Activated T-cell treated with anti-CD3 and anti-CD28 coated beads, Interleukin-2, amount 50 U/mL, for 48 hours (primary cell): ENCODE data around the gene CCDC85B.

Experiments used
- DNase-seq, 2 experiments: peaks; one replicate each; pipeline ENCODE4 v3.0.0-alpha.2; 2020

The CCDC85B gene

DNA sequence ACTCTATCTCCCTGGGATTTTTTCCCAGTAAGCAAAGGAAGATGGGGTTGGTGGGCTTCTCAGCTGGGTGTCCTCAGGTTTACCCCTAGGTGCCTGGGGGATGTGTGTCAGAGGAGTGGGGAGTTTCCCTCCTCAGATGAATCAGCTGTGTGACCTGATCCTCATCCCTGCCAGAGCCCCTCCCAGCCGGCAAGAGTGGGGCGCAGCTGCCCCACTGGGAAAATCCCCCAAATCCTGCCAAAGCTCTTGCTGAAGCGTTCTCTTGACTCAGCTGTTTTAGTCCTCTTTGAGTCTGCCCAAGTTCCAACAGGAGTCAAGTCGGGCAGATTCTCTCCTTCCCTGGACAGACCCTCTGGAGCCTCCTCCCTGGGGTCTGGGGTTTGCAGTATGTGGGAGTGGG, 22.4 kb downstream of the CCDC85B start:
- no peak for DNase-seq

DNA sequence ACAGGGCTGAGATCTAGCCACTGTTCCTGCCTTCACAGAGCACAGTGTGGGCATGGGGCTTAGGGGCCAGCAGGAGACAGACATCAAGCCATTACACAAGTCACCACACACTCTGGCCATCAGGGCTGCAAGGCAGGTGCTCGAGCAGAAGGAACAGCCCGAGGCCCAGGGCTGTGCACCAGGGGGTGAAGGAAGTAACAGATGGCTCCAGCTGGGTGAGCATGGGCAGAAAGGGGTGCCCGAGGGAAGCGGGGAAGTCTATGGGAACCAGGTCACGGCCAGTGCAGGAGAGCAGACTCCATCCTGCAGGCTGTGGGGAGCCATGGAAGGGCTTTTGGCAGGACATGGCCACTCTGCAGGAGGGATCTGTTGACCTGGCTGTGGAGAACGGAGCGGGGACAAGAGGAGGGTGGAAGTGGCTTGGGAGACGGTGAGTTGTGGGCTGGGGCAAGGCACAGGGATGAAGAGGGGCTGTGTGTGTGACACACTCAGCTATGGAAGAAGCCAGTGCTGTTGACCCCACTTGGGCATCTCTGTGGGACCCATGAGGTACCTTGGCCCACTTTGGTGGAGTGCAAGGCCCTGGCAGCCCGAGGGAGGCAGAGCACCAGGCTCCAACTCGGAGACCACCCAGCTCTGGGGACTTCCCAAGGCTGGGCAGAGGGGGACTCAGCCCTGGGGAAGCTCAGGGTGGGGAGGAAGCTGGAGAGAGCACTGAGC, 24.8 kb downstream of the CCDC85B start:
- DNase-seq = no peak

DNA sequence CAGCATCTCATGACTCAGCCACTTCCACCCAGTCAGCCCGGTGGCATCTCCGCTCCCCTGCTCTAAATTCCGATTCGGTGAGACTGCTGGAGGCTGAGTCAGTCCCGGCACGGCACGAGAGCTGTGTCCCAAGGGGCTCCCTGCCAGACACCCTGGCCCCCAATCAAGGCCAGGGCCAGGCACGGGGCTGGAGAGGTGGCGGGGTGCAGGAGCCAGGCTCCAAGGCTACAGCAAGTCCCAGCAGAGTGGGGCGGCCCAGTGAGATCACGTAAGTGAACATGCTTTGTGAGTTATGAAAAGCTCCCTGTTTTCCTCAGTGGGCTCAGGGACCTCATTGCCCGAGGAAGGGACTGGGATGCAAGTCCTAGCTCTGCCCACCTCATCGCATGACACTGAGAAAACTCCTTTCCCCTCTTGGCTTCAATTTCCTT, 25.4 kb downstream of the CCDC85B start:
- no peak for DNase-seq

DNA sequence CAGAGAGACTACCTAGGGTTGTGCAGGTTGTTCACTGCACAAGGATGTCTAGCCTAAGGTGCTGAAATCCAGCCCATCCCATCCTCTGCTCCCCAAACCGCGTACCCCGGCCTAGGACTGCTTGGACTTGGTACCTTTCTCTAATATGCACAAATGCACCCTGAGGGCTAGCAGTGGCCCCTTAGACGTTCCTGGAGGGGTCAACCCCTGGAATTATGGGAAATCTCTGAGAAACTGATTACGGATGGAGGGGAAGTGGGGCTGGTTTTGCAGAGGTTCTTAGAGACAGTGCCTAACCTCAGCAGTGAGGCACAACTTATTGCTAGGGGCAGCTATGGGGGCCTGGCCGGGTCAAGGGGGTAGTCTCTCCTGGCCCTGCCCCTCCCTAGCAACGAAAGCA, 25.9 kb downstream of the CCDC85B start:
- no peak for DNase-seq

DNA sequence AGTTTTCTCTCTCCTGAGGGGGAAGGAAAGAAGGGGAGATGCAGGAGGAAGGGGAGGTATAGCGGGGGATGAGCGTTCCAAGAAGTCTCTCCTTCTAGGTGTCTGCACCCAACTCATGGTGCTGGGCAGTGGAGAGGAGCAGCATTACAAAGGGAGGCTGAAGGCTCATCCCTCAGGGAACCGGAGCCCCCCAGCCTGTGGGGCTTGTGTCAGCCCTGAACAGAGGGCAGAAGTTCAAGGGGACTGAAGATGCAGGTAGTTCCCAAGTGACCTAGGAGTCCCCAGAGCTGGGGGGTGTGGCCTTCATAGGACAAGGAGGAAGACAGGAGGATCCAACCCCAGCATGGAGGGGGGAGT, 26.6 kb downstream of the CCDC85B start:
- DNase-seq = no peak

DNA sequence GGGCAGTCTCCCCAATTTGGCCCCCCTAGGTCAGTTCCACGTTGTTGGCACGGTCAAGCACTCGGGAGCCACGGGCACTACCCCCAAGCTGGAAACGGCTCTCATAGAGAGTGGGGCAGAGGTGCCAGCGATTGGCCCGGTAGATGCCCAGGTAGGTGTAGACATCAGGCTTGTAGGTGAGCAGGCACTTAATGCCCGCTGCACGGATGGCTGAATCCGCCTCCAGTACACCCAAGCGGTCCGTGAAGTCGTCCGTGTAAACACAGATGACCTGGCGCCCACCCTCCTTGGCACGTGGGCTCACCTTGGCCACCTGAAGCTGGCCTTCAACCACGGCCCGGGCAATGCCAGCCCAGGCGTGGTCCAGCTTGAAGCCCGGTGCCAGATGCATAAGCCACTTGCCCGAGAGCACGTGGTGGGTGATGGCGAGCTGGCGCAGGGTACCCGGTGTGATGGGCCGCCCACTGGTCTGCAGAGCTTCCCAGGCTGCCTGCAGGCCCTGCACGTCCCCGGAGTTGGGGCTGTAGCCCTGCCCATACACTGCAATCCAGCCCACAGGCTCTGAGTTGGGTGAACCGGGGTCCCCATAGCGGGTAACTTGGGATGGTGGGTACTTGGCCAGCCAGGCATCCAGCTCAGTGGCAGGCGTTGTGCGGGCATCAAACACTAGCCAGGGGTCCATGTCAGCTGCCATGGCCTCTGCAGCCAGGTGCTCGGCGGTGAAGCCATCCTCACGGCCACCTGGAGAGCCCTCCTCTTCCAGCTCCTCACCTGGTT, 27.1 kb downstream of the CCDC85B start:
- no peak for DNase-seq

DNA sequence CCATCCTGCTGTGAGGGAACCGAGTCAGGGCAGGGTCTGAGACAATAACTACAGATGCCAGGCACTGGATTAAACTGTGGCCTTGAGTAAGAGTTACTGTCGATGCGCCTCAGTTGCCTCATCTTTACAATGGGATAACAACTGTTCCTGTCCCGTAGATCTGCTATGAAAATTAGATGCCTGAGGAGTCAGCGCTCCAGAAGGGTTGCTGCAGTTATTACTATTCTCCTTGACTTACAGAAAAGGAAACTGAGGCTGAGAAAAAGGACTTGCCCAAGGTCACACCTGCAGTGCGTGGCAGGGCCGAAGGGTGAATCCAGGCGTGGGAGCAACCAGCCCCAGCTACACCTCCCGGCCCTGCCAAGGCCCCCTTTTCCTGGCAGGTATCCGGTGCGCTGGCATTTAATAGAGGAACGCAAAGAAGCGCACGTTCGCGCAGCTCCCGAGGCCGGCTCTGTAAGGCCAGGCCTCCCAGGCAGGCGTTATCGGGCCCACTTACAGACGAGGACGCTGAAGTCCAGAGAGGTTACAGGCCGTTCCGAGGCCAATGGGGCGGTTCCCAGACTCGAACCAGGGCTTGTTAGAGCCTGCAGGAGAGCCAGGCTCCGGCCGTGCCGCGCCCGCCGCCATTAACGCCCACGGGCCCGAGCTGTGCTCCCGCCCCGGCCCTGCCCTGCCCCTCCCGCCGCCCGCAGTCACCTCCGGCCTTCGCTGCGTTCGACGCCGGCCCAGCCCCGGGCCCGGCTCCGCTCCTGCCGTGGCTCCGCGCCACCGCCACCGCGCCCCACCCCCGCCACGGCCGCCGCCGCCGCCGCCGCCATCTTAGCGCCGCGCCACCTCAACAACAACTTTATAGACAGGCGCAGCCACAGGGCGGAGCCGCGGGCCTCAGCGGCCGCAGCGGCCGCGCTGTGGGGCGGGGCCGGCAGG, 28.0 kb downstream of the CCDC85B start, which contains the start of gene C11orf68:
Gene C11orf68 (minus strand): TSS at position 852 of the 930 bp plus-strand sequence. CDS start 31 bp downstream, at position 821.
- no peak for DNase-seq

DNA sequence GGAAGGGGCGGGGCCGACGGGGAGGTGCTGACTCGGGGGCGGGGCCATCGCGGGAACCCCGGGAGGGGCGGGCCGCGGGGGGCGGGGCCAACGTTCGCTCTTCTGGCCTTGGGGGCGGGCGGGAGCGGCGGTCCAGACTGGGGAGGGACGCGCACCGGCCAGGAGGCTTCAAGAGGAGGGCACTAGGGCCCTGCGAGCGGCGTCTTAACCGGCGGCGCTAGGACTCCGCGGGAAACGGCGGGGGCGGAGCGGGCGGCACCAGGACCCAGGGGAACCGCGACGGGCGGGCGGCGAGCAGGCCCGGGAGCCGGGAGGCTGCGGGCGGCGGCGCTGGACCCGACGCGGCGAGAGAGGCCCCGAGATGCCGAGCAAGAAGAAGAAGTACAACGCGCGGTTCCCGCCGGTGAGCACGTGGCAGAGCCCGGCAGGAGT, 28.7 kb downstream of the CCDC85B start, which contains the start of gene DRAP1:
Gene DRAP1 (plus strand): TSS at position 286 of the 432 bp plus-strand sequence. CDS start 76 bp downstream, at position 362.
- DNase-seq = peak; percentile 98 to 99

DNA sequence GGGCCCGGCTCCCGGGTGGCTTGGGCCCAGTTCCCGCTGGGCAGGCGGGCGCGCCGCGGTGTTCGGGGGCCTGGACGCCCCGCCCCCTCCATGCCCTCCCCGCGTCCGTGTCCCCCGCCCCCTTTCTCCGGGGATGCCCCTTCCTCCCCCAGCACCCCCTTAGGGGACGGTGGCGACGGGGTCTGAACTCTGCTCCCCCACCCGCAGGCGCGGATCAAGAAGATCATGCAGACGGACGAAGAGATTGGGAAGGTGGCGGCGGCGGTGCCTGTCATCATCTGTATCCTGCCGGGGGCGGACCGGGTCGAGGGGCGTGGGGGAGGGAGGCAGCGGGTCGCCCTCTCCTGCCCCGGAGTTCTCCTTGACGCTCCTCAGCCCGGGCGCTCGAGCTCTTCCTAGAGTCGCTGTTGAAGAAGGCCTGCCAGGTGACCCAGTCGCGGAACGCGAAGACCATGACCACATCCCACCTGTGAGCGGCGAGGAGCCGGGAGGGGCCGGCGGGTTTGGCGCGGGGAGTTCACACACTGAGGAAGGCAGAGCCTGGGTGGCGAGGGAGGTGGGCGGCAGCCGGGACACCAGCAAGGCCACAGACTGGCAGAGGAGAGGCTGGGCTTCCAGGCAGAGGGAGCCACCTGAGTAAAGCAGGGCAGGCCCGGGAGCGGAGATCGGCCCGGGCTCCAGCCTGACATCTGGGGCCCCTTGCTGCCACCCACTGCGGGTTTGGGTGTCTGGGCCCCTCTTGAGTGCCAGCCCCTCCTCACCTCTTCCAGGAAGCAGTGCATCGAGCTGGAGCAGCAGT, 29.3 kb downstream of the CCDC85B start:
- peak in 1 of 2 experiments; percentile 77 for DNase-seq

DNA sequence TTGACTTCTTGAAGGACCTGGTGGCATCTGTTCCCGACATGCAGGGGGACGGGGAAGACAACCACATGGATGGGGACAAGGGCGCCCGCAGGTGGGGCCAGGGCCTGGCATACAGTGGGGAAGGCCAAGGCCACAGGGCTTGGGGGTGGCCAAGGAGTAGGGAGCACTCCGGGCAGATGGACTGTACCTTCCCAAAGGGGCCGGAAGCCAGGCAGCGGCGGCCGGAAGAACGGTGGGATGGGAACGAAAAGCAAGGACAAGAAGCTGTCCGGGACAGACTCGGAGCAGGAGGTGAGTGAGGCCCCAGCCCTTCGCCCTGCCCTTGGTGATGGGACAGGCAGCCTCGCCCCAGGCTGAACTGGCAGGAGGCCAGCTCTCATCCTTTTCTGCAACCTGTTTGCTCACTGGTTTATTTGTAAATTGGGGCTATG, 29.9 kb downstream of the CCDC85B start:
- DNase-seq = no peak

DNA sequence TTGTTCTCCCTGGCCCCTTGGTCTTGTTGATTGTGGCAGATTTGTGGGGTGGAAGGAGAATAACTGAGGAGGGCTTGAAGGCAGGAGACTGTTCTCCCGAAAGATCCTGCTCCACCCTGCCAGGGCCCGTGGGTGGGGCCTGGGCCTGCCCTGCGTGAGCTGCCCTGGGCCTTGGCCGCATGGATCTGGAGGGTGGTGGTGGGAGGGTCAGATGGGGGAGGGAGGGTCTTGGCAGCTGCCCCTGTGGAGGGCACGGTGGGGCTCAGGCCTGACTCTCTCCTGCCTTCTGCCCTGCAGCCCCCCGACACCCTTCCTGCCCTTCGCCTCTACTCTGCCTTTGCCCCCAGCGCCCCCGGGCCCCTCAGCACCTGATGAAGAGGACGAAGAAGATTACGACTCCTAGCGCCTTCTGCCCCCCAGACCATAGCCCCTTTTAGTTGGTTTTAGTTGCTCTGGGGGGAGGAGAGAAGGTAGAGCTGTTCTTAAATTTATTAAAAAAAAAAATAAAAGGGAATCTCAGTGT, 30.6 kb downstream of the CCDC85B start:
- DNase-seq = no peak

DNA sequence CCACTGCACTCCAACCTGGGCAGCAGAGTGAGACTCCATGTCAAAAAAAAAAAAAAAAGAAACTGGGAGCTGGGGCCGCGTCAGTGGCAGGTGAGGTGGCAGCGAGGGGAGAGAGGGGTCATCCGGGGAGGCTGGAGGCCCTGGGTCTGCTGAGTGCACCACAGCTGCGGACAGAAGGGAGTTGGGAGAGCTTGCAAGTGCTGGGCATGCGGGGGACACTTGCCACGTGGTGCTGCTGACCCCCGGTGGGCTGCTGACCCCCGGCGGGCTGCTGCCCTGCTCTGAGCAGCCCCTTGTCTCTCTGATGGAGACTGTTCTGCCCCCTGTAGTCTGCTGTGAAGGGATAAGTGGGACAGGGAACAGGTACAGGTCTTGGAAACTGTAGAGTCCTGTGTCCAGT, 31.4 kb downstream of the CCDC85B start:
- DNase-seq = no peak

DNA sequence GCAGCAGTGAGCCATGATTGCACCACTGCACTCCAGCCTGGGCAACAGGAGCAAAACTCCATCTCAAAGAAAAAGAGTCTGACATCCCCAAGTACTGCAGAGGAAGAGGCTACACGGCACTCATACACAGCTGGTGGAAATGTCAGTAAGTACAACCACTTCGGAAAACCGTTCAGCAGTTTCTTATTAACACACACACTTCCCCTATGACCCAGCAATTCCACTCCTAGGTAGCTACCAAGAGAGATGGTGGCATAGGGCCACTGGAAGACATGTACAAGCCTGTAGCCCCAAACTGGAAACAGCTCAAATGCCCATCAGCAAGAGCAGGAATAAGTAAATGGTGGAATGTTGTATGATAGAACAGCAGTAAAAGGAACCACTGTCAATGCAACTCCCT, 32.1 kb downstream of the CCDC85B start:
- no peak for DNase-seq

DNA sequence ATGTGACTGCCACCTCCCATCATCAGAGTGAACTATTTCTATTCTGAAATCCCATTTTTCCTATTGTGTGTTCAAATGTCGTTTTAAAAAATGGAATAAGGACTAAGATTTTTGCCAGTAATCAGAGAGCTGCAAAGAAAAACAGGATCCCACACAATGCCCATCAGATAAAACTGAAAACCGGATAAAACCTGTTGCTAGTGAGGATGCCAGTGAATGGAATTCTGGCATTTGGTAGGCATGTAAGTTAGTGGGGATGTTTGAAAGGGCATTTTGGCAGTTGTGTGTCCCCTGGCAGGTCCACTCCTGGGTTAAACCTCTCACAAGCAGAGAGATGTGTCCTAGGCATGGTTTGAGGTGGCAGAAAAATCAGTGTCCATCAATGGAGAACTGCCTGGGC, 34.9 kb downstream of the CCDC85B start:
- DNase-seq = no peak

DNA sequence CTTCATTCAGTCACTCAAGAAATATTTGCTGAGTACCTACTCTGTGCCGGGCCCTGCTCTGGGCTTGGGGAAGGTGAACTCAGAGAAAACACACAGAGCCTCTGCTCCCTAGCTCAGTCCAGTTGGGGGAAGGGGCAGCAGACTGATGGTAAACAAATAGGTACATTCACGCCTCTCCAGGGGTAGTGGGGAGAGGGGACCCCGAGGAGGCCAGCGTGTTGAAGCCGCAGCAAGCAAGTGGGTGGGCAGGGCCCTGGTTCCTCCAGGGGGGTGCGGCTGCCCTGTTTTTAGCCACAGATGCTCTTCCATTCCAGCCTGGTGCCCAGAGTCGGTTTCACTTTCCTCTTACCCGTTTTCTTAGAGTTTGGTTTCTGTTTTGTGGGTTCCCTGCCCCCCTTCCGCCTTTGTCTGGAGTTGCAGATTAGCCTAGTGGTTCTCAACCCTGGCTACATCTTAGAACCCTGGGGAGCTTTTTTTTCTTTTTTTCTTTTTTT, 37.5 kb downstream of the CCDC85B start:
- DNase-seq = peak; percentile 76 to 79

DNA sequence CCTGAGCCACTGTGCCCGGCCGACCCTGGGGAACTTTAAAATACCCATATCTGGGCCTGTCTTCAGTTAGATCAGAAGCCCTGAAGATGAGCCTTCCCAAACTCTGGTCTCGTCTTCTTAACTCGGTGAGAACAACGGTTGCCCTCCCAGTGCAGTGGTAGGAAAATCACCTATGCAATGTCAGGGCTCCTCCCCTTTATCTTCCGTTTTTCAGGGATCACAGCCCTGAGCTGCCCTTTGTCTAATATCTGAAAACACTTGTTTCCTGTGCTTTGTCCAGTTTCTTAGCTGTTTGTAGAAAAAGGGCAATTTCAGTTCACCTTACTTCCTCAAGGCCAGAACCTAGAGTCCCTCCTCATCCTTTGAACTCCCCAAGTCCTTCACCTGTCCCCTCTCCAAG, 38.2 kb downstream of the CCDC85B start:
- no peak for DNase-seq

DNA sequence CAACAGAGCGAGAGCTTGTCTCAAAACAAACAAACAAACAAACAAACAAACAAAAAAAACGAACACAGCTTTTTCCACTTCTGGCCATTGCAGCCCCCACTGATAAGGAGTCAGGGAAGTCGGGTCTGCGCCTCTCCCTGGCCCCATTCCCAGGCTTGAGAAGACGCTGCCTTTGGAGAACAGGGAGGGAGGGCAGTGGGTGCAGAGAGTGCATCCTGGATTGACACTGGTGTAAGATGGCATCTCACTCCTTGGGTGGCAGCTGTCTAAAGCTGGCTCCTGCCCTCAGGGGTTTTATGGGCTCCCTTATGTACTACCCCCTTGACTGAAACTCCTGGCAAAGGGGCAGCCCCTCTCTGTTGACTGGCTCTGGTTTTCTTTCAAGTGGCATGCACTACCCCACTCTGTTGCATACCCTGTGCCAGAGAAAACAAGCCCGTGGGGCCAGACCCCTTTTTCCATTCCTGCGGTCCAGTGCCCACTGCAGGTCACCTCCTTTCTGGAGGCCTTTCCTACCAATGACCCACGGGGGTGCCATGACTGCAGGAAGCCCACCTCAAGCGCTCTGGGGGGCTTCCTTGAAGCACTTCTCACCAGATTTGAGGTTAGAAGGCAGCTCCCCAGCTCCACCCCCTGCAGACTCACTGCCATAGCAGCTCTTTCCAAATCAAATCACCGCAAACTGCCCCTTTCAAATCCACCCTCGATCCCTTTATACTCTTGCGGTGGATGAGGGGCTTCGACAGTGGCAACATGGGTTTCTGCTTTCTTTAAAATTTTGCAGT, 41.5 kb downstream of the CCDC85B start:
- no peak for DNase-seq

DNA sequence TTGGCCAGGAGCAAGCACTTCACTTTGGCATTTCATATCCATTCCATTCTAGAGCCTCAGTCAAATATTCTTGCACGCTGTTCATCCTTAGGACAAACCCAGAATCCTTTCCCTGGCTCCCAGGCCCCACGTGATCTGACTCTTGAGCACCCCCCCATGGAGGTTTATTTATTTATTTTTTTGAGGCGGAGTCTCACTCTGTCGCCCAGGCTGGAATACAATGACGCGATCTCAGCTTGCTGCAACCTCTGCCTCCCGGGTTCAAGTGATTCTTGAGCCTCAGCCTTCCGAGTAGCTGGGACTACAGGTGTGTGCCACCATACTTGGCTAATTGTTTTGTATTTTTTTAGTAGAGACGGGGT, 42.1 kb downstream of the CCDC85B start:
- DNase-seq = no peak

DNA sequence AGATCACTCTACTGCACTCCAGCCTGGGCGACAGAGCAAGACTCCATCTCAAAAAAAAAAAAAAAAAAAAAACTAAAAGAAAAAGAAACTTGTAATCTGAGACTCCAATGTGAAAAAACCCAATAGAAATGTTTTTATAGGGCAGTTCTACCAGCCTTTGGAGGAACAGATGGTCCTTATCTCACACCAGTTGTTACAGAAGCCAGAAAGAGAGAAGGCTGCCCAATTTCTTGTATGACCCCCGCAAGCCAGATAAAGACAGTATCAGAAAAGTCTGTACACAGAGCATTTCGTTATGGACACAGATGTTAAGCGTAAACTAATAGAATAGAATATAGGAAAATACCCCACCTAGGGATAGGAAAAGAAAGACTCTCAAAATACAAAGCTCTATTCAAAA, 43.5 kb downstream of the CCDC85B start:
- no peak for DNase-seq

DNA sequence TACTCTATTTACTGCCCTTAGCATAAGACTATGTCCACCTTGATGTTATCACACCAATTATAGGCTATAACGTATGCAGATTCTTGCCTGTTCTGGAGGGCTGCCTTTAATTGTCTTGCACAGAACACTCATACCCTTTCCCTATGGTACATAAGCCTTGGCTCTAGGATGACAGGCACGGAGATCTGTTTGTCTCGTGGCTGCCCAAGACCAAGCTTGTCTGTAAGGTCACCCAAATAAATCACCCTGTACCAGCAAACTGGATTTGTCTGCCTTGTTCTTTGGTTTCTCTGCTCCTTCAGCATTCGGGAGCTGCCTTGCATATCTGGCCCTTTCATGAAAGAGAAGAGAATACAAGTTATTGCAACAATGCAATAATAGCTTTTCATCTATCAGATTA, 47.3 kb downstream of the CCDC85B start:
- no peak for DNase-seq
